Fibroblast of lung (primary cell): ENCODE results near the gene ARRB1.

Source experiments
- EZH2 ChIP-seq: IDR thresholded peaks from 2 replicates; pipeline ENCODE4 v1.5.1; 2012; ENCODE audit warnings: low read length, control low read depth, mild to moderate bottlenecking; ENCODE audit errors: missing control alignments
- TF ChIP-seq, protein P1 (sequence below), 2 donors: IDR thresholded peaks in 1 of 2; conservative IDR thresholded peaks in 1 of 2; 1 replicate in 1 of 2; 2 replicates in 1 of 2; pipeline ENCODE4 v1.5.1; 2011 to 2012; ENCODE audit warnings: low read length in 2 of 2, control low read depth in 1 of 2, inconsistent platforms in 1 of 2, low read depth in 1 of 2, mild to moderate bottlenecking in 1 of 2

GRCh38 chr11:75237050-75237449 lies 114.4 kb downstream of the ARRB1 start:
- TF ChIP-seq, protein P1, sequence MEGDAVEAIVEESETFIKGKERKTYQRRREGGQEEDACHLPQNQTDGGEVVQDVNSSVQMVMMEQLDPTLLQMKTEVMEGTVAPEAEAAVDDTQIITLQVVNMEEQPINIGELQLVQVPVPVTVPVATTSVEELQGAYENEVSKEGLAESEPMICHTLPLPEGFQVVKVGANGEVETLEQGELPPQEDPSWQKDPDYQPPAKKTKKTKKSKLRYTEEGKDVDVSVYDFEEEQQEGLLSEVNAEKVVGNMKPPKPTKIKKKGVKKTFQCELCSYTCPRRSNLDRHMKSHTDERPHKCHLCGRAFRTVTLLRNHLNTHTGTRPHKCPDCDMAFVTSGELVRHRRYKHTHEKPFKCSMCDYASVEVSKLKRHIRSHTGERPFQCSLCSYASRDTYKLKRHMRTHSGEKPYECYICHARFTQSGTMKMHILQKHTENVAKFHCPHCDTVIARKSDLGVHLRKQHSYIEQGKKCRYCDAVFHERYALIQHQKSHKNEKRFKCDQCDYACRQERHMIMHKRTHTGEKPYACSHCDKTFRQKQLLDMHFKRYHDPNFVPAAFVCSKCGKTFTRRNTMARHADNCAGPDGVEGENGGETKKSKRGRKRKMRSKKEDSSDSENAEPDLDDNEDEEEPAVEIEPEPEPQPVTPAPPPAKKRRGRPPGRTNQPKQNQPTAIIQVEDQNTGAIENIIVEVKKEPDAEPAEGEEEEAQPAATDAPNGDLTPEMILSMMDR (conservative IDR thresholded peaks at IDR 0.05 in 1 of 2, IDR thresholded peaks at IDR 0.05 in 1 of 2; ENCODE audit: low read depth in 1 of 2, low read length in 2 of 2): no peak
- no peak for TF ChIP-seq EZH2
